Fibroblast of mammary gland (primary cell): ENCODE data around the gene SHOC2.
"Not testable (repeated sequence)": the region's sequence is repeated elsewhere in the genome, so short reads cannot be mapped to it uniquely, and the experiment has no call there.

Experiments
- DNase-seq: peaks from one replicate; pipeline ENCODE4 v3.0.0-alpha.2; 2010; ENCODE audit warnings: low read depth
- H3K4me3 ChIP-seq: 2 replicates; pipeline ENCODE4 v1.5.1; 2011; ENCODE audit warnings: low read depth, mild to moderate bottlenecking, low read length, moderate library complexity; ENCODE audit not compliant: control insufficient read depth
- CTCF ChIP-seq: conservative IDR thresholded peaks from 2 replicates; pipeline ENCODE4 v1.5.1; 2011; ENCODE audit warnings: low read depth, low read length, inconsistent platforms; ENCODE audit not compliant: control insufficient read depth, insufficient read depth

The SHOC2 gene

GRCh38 chr10:110915035-110915434 lies 4.4 kb upstream of the SHOC2 start:
- H3K4me3 ChIP-seq = no peak overlapping the region
- no peak for TF ChIP-seq CTCF

GRCh38 chr10:110915600-110915999 lies 3.8 kb upstream of the SHOC2 start:
- H3K4me3 ChIP-seq, DNase-seq: not testable (repeated sequence)

More at GRCh38 chr10:110915035-110915434, 4.4 kb upstream of the SHOC2 start:
- DNase-seq = no peak

- peak; percentile 64 for DNase-seq
- TF ChIP-seq CTCF = no peak
- H3K4me3 ChIP-seq = no peak overlapping the region
Measured at GRCh38 chr10:110916554-110917346, 2.7 kb upstream of the SHOC2 start.

- peak overlapping the region; percentile 91 for H3K4me3 ChIP-seq
- no peak for TF ChIP-seq CTCF
- peak; percentile 92 for DNase-seq
Measured at GRCh38 chr10:110918269-110918642, 1.1 kb upstream of the SHOC2 start.

GRCh38 chr10:110918643-110919348 lies 608 bp upstream of the SHOC2 start, which contains the start of gene BBIP1:
BBIP1 (minus strand) TSS chr10:110919180; CDS start chr10:110918157, 1,023 bp downstream.
- TF ChIP-seq CTCF = no peak
- DNase-seq = peak; percentile 100

GRCh38 chr10:110919971-110920881 lies 822 bp downstream of the SHOC2 start:
- peak overlapping the region; percentile 76 for H3K4me3 ChIP-seq
- DNase-seq = peak; percentile 62
- TF ChIP-seq CTCF = no peak

More at GRCh38 chr10:110918643-110919348, 608 bp upstream of the SHOC2 start, which contains the start of gene BBIP1:
- peak within 1 kb of the TSS; percentile 91 for H3K4me3 ChIP-seq
